Endothelial cell of umbilical vein (primary cell): ENCODE data around the gene OR13D1. TPM values are rescaled to one million over a fixed set of nuclear protein-coding genes. Genes with fewer than 3 reads are reported as not detected.

Experiments
- BruUV-seq: library from RNA; stranded (reverse); fragments of 400-500 nt; replicated peaks from 2 replicates; lab custom pipeline; 2021; lab: Mats Ljungman, UMichigan
- CTCF ChIA-PET: fragments of 300-600, 350-600 bp; sonication (Branson Sonifier 250); formaldehyde crosslinking; loops from one replicate; lab custom pipeline; 2021; ENCODE audit warnings: antibody characterized with exemption, inconsistent platforms; lab: Charles Lee
- POLR2A ChIA-PET: fragments of 300-600, 350-600 bp; sonication (Branson Sonifier 250); formaldehyde crosslinking; loops from one replicate; lab custom pipeline; 2021; ENCODE audit warnings: antibody characterized with exemption, inconsistent platforms; lab: Charles Lee
- DNase-seq: peaks from one replicate; pipeline ENCODE4 v3.0.0-alpha.2; 2011; ENCODE audit warnings: low read depth, low spot score
- FAIRE-seq: peaks from 2 replicates; lab custom pipeline; 2011; peaks lifted over from hg19 to GRCh38; lab: Jason Lieb, UNC
- H2AFZ ChIP-seq: 2 replicates; pipeline ENCODE4 v1.6.0; 2012; ENCODE audit warnings: low read depth, low read length, control low read depth, inconsistent platforms
- H3K27ac ChIP-seq: 2 replicates; pipeline ENCODE4 v1.5.1; 2011; ENCODE audit warnings: low read depth, mild to moderate bottlenecking, control low read depth, low read length, moderate library complexity; ENCODE audit not compliant: insufficient read depth
- H3K27me3 ChIP-seq, 2 experiments: 2 replicates each; pipeline versions ENCODE4 v1.6.0 to v1.6.1; 2011; ENCODE audit warnings: low read length in 2 of 2, mixed read lengths in 1 of 2; ENCODE audit not compliant: control insufficient read depth in 2 of 2, insufficient read depth in 2 of 2
- H3K36me3 ChIP-seq, 2 experiments: 2 replicates in 1 of 2; 3 replicates in 1 of 2; pipeline ENCODE4 v1.5.1; 2011; ENCODE audit warnings: low read length in 2 of 2, mild to moderate bottlenecking in 1 of 2, moderate library complexity in 1 of 2; ENCODE audit not compliant: control insufficient read depth in 2 of 2, insufficient read depth in 2 of 2; ENCODE audit errors: extremely low read depth in 1 of 2
- H3K4me1 ChIP-seq: 3 replicates; pipeline ENCODE4 v1.5.1; 2011; ENCODE audit warnings: mild to moderate bottlenecking, low read length; ENCODE audit not compliant: control insufficient read depth, insufficient read depth; ENCODE audit errors: extremely low read depth
- H3K4me2 ChIP-seq: 2 replicates; pipeline ENCODE4 v1.6.1; 2011; ENCODE audit warnings: low read length, control low read depth, mixed read lengths; ENCODE audit not compliant: insufficient read depth
- H3K4me3 ChIP-seq, 3 experiments: fragments of 200-600 bp in 1 of 3; sonication (generic), shearing (Covaris generic) in 1 of 3; replicated peaks in 1 of 3; 2 replicates each; pipeline ENCODE4 v1.5.1; 2011 to 2016; ENCODE audit warnings: control low read depth in 3 of 3, low read length in 3 of 3, mild to moderate bottlenecking in 2 of 3, inconsistent platforms in 1 of 3, low read depth in 1 of 3, moderate library complexity in 1 of 3; ENCODE audit not compliant: insufficient read depth in 1 of 3
- H3K79me2 ChIP-seq: 2 replicates; pipeline ENCODE4 v1.6.0; 2012; ENCODE audit warnings: low read length, inconsistent platforms; ENCODE audit not compliant: control insufficient read depth, insufficient read depth
- H3K9ac ChIP-seq: replicated peaks from 2 replicates; pipeline ENCODE3; 2011; ENCODE audit warnings: low read length, control low read depth; ENCODE audit not compliant: insufficient read depth; ENCODE audit errors: extremely low read depth
- H3K9me1 ChIP-seq: replicated peaks from 3 replicates; pipeline ENCODE4 v1.6.0; 2011; ENCODE audit warnings: mild to moderate bottlenecking, low read length; ENCODE audit not compliant: control insufficient read depth, insufficient read depth; ENCODE audit errors: extremely low read depth
- H3K9me3 ChIP-seq: replicated peaks from 2 replicates; pipeline ENCODE4 v1.5.1; 2012; ENCODE audit warnings: low read length, inconsistent platforms; ENCODE audit not compliant: control insufficient read depth, insufficient read depth
- H4K20me1 ChIP-seq: replicated peaks from 2 replicates; pipeline ENCODE3; 2011; ENCODE audit warnings: mild to moderate bottlenecking, low read length; ENCODE audit not compliant: control insufficient read depth, insufficient read depth; ENCODE audit errors: extremely low read depth
- EZH2 ChIP-seq: IDR thresholded peaks from 2 replicates; pipeline ENCODE4 v1.6.1; 2012; ENCODE audit warnings: borderline replicate concordance, low read depth, mild to moderate bottlenecking, moderate library complexity, low read length, inconsistent platforms; ENCODE audit not compliant: severe bottlenecking
- FOS ChIP-seq: IDR thresholded peaks from 2 replicates; pipeline ENCODE4 v1.6.1; 2011; ENCODE audit warnings: mild to moderate bottlenecking, low read length, moderate library complexity, borderline replicate concordance; ENCODE audit not compliant: insufficient read depth
- GATA2 ChIP-seq: IDR thresholded peaks from 2 replicates; pipeline ENCODE4 v1.7.0; 2011; ENCODE audit warnings: low read depth, mild to moderate bottlenecking, moderate library complexity, mixed read lengths, low read length; ENCODE audit not compliant: insufficient read length, insufficient read depth
- JUN ChIP-seq: IDR thresholded peaks from 2 replicates; pipeline ENCODE4 v1.6.1; 2011; ENCODE audit warnings: borderline replicate concordance, low read depth; ENCODE audit not compliant: insufficient read length, insufficient read depth
- MYC ChIP-seq: IDR thresholded peaks from one replicate; pipeline ENCODE4 v1.6.1; 2011; ENCODE audit warnings: mild to moderate bottlenecking, low read depth, low read length
- POLR2A ChIP-seq: IDR thresholded peaks from 2 replicates; pipeline ENCODE4 v1.6.1; 2012; ENCODE audit warnings: low read depth, mild to moderate bottlenecking, control low read depth, low read length
- POLR2AphosphoS5 ChIP-seq: IDR thresholded peaks from 2 replicates; pipeline ENCODE4 v1.6.1; 2012; ENCODE audit warnings: low read depth, mild to moderate bottlenecking, control low read depth, low read length, moderate library complexity; ENCODE audit not compliant: insufficient read depth
- dilution Hi-C: fragments of 300-500 bp; cut with MboI; formaldehyde crosslinking; loops from one replicate; pipeline ENCODE4 v1.15.0; 2019; ENCODE audit warnings: low sequenced_read_pairs; ENCODE audit not compliant: extremely low pct_ligation_motif_present
- intact Hi-C: fragments of 100-400 bp; cut with micrococcal nuclease; formaldehyde crosslinking; loops from one replicate; pipeline ENCODE4 v1.10.0; 2022
- polyA plus RNA-seq, 4 experiments: library from polyadenylated mRNA; depleted of rRNA in 3 of 4; stranded (reverse) in 3 of 4; unstranded in 1 of 4; fragments of >200 nt; gene quantifications; 2 replicates each; pipeline versions ENCODE4 v1.2.1 to v1.2.3, GENCODE V29; 2011 to 2012; ENCODE audit warnings: missing spikeins in 1 of 4
- total RNA-seq: library from RNA; stranded (reverse); gene quantifications from 2 replicates; pipeline ENCODE4 v1.2.3, GENCODE V29; 2021
- TF ChIP-seq, protein P1 (sequence below): IDR thresholded peaks from 2 replicates; pipeline ENCODE4 v1.6.1; 2011; ENCODE audit not compliant: insufficient read depth, insufficient read length
- TF ChIP-seq, protein P2 (sequence below), 2 donors: IDR thresholded peaks; 1 replicate in 1 of 2; 2 replicates in 1 of 2; pipeline ENCODE4 v1.5.1; 2011; ENCODE audit warnings: low read length in 2 of 2, mild to moderate bottlenecking in 2 of 2, moderate library complexity in 2 of 2, control low read depth in 1 of 2, inconsistent platforms in 1 of 2, low read depth in 1 of 2; ENCODE audit not compliant: insufficient read depth in 1 of 2; ENCODE audit errors: extremely low read depth in 1 of 2

The OR13D1 gene
- total and polyA plus RNA-seq, 2 donors (not counting 3 experiments of a cell fraction or from before 2014, with no cell fraction given) = not detected

DNA sequence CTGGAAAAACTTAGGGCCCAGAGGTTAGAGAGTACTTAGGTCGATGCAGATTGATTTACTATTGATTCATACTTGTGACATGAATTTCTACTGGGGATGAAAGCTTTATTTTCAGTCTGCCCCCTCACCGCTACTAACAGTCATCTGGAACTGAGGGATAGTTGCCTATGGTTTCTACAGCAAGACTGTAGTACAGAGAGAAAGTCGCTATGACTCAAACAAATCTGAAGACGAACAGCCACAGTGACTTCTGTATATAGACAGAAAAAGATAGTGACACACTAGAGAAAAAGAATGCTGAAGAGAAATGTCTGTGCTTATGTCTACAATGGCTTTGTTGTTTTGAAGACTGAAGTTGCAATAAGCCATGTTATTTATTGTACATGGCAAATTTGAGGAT is 17.3 kb downstream of the OR13D1 start:
- Histone ChIP-seq H3K27ac (no peak overlapping the region), H3K27me3 (no peaks in the 10 kb centered on the region), H4K20me1 (no peaks in the 10 kb centered on the region), H3K9me3 (no peaks in the 10 kb centered on the region), H3K4me2 (no peak overlapping the region), H3K4me3 (no peak overlapping the region), H3K36me3 (no peaks in the 10 kb centered on the region), H3K4me1 (no peaks in the 10 kb centered on the region), H3K79me2 (no peaks in the 10 kb centered on the region), H3K9ac (no peak overlapping the region), H2AFZ (no peak overlapping the region), H3K9me1 (no peaks in the 10 kb centered on the region)
- intact Hi-C loops (no loop called here), dilution Hi-C loops (no loop called here)
- no peak for TF ChIP-seq FOS
- no peak for TF ChIP-seq JUN
- TF ChIP-seq, protein P1, sequence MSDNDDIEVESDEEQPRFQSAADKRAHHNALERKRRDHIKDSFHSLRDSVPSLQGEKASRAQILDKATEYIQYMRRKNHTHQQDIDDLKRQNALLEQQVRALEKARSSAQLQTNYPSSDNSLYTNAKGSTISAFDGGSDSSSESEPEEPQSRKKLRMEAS = no peak
- no peak for TF ChIP-seq POLR2A
- TF ChIP-seq MYC = no peak
- no TSS peak for BruUV-seq
- CTCF ChIA-PET = no interaction called here
- POLR2A ChIA-PET = no interaction called here
- no peak for FAIRE-seq
- DNase-seq = no peak

DNA sequence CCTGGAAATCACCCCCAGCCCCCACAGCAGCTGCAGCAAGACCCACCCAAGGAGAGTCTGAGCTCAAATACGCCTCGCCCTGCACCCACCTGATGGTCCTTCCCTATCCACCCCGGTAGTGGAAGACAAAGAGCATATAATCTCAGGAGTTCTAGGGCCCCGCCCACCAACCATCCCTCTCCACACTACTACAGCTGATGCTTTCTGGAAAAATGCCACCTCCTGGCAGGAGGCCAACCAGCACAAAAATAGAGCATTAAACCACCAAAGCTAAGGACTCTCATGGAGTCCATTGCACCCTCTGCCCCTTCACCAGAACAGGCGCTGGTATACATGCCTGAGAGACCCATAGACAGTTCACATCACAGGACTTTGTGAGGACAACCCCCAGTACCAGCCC is 30.7 kb downstream of the OR13D1 start:
- FAIRE-seq (no peak), DNase-seq (no peak)
- Histone ChIP-seq H3K4me2 (no peak overlapping the region), H3K36me3 (no peaks in the 10 kb centered on the region), H3K79me2 (no peaks in the 10 kb centered on the region), H3K27ac (no peak overlapping the region), H3K4me1 (no peaks in the 10 kb centered on the region), H3K9me1 (no peaks in the 10 kb centered on the region), H2AFZ (no peak overlapping the region), H3K27me3 (no peaks in the 10 kb centered on the region), H4K20me1 (no peaks in the 10 kb centered on the region), H3K4me3 (no peak overlapping the region), H3K9ac (no peak overlapping the region), H3K9me3 (no peaks in the 10 kb centered on the region)
- dilution Hi-C loops = no loop called here
- BruUV-seq = no TSS peak
- TF ChIP-seq, protein P1 = no peak
- no peak for TF ChIP-seq FOS
- no peak for TF ChIP-seq MYC
- no peak for TF ChIP-seq POLR2A
- TF ChIP-seq, protein P2, sequence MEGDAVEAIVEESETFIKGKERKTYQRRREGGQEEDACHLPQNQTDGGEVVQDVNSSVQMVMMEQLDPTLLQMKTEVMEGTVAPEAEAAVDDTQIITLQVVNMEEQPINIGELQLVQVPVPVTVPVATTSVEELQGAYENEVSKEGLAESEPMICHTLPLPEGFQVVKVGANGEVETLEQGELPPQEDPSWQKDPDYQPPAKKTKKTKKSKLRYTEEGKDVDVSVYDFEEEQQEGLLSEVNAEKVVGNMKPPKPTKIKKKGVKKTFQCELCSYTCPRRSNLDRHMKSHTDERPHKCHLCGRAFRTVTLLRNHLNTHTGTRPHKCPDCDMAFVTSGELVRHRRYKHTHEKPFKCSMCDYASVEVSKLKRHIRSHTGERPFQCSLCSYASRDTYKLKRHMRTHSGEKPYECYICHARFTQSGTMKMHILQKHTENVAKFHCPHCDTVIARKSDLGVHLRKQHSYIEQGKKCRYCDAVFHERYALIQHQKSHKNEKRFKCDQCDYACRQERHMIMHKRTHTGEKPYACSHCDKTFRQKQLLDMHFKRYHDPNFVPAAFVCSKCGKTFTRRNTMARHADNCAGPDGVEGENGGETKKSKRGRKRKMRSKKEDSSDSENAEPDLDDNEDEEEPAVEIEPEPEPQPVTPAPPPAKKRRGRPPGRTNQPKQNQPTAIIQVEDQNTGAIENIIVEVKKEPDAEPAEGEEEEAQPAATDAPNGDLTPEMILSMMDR (IDR thresholded peaks at IDR 0.05; ENCODE audit: extremely low read depth in 1 of 2, insufficient read depth in 1 of 2, low read depth in 1 of 2, low read length in 2 of 2) = no peak
- TF ChIP-seq POLR2AphosphoS5 = no peak
- no peak for TF ChIP-seq GATA2
- no peak for TF ChIP-seq EZH2
- no peak for TF ChIP-seq JUN
- ChIA-PET CTCF (no interaction called here), POLR2A (no interaction called here)
- intact Hi-C loops = no loop called here
